Ramos (cell line): ENCODE data around the gene GIT1.

ENCODE experiments used
- in situ Hi-C: fragments of 300-500 bp; cut with MboI; formaldehyde crosslinking; loops from one replicate; pipeline ENCODE4 v1.14.3; 2022; ENCODE audit warnings: low sequenced_read_pairs; ENCODE audit not compliant: unreplicated experiment

The GIT1 gene

DNA sequence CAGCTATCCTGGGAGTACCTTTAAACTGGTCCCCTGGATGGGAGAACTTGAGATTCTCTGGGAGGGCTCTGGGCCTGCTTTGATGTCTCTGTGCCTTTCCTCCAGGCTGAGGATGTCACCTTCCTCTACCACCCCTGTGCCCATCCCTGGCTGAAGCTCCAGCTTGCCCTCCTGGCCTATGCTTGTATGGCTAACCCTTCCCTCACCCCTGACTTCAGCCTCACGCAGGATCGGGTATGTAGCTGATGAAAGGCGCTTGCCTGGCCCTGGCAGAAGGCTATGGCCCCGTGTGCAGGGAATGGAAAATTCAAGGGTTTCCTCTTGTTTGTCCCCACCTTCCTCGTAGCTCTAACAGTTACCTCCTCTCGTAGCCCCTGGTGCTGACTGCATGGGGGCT, 18.0 kb downstream of the GIT1 start:
- in situ Hi-C loops, result loop anchor here (10.0 to 25.0 kb wide), 2 partner anchors 213 to 834 kb away; partner anchors contain the start of genes NEK8, TLCD1 and TRAF4

DNA sequence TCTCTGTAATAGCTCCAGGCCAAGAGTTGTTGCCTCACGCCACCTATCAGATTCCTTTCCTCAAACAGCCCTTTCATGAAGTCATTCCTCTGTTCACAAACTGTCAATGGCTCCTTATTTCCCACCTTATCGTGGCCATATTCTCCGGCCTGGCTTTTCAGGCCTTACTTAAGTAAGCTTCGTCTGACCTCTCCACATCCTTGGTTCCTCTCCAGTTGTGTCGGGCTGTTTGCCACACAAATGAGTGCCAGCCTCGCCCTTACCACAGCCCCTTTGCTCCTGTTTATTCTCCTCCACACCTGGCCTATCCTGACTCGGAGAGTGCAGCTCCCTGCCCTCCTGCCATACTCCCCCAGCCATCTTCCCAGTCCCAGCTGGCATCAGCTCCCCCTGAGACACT, 18.9 kb downstream of the GIT1 start:
- in situ Hi-C loops, result loop anchor here (10.0 to 25.0 kb wide), 2 partner anchors 214 to 833 kb away; partner anchors contain the start of genes NEK8, TLCD1 and TRAF4

DNA sequence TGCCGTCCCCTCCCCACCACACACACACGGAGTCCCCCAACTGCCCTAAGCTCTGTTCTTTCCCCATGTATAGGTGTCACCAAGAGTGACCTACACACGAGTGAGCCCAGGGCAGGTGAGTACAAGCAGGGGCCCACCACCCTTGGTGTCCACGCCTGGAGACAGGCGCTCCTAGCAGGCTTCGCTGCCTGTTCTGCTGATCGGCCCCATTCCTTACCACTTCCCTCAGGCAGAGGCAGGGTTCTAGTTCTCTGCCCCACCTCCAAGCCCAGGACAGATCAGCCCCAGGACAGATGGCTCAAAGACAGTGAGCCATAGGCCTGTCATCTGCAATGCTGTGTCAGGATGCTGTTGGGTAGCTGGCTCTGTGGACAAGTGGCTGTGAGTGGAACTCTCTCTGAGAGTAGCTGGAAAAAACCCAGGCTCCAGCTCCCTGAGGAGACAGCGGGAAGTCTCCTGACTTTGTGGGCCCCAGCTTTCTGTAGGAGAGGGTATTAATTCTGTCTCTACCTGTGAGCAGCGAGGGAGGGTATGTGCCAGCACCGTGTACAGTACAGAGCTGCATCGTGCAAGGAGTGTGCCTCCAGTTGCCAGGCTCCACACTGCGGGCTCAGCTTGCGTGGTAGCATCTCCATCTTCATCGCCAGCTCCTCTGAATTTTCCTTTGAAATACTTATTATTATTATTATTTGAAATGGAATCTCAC, 20.1 kb downstream of the GIT1 start:
- in situ Hi-C loops, result loop anchor here (25.0 kb wide), 1 partner anchor 832 kb away; the partner anchor contains the start of genes NEK8, TLCD1 and TRAF4

DNA sequence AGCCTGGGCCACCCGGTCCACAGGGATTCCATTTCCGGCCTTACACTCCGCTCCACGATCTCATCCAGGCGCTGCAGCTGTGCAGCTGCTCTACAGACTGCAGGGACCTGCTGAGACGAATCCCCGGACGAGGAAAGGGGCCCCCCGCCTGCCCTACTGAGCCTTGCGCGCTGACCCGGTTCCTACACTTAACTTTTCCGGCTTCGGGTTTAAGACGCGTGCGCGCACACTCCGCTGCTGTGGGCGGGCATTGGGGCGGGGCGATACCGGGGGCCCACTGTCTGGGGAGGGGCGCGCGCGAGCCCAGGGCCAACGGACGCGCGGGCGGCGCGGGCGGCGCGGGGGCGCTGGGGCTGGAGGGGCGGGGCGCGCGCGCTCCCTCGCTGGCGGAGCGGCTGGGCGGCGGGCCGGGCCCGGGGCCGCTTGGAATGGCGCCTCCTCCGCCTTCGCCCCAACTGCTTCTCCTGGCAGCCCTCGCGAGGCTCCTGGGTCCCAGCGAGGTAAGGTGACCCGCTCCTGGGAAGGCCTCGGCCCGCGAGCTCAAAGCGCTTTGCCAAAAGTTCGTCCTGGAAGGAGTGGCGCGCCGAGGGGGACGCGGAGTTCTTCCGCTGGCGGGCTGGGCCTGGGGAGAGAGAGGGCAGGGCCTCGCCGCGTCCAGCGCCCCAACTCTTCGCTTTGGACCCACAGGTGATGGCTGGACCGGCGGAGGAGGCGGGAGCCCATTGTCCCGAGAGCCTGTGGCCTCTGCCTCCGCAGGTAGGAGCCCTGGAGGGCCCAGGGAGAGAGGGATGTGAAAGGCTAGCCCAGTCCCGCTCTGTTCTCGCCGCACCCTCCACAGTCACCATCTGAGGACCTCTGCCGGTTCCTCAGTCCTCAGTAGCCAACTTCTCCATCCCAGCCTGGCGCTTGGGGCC, 20.9 kb downstream of the GIT1 start, which contains the start of gene TP53I13:
TSS of gene TP53I13 (plus strand) at position 371 of the 914 bp plus-strand sequence. CDS start at position 429, 58 bp downstream.
- in situ Hi-C loops, result loop anchor here (25.0 kb wide), 1 partner anchor 831 kb away; the partner anchor contains the start of genes NEK8, TLCD1 and TRAF4

DNA sequence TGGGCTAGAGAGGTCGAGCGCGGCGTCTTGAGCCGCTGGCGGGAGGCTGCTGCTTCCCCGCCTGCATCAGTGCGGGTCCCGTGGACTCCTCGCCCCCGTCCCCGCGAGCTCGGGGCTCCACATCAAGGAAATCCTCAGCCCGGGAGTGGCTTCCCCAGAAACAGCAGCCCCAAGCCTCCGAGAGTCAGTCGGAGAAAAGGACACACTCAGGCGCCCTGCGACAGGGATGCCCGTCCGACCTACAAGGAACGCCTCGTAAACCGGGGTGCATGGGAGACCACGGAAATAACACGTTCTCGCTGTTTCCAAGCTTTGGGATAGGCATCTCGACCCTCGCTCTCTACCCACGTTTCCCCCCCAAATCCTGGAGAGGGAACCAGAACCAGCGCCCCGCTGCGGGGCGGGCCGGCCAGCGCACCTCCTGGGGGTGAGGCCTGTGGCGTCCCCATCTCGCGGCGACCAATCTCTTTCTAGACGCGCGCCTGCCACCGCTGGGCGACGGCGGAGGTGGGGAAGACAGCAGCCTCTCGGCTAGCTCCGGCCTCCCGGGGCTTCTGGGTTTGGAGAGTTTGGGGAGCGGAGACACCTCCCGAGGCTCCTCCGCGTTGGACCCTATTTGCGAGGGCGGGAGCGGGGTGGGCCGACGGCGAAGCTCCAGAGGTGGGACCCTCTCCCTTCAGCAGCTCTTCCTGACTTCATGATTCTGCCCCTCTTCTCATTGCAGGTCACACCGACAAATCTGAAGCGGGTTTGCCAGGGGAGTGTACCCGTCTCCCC, 21.7 kb downstream of the GIT1 start:
- in situ Hi-C loops, result loop anchor here (25.0 kb wide), 1 partner anchor 830 kb away; the partner anchor contains the start of genes NEK8, TLCD1 and TRAF4

DNA sequence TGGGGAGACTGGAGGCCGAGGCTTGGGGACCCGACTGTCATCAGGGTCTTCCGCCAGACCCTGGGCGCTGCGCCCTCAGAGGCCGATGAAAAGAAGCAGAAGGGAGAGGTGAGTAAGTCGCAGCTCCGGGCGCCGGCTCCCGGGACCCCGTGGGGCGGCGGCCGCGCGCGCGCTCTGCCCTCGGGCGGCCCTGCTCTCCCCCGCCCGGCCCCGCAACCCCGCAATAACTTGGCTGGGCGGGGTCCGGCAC, 22.2 kb downstream of the GIT1 start:
- in situ Hi-C loops, result loop anchor here (25.0 kb wide), 1 partner anchor 830 kb away; the partner anchor contains the start of genes NEK8, TLCD1 and TRAF4

DNA sequence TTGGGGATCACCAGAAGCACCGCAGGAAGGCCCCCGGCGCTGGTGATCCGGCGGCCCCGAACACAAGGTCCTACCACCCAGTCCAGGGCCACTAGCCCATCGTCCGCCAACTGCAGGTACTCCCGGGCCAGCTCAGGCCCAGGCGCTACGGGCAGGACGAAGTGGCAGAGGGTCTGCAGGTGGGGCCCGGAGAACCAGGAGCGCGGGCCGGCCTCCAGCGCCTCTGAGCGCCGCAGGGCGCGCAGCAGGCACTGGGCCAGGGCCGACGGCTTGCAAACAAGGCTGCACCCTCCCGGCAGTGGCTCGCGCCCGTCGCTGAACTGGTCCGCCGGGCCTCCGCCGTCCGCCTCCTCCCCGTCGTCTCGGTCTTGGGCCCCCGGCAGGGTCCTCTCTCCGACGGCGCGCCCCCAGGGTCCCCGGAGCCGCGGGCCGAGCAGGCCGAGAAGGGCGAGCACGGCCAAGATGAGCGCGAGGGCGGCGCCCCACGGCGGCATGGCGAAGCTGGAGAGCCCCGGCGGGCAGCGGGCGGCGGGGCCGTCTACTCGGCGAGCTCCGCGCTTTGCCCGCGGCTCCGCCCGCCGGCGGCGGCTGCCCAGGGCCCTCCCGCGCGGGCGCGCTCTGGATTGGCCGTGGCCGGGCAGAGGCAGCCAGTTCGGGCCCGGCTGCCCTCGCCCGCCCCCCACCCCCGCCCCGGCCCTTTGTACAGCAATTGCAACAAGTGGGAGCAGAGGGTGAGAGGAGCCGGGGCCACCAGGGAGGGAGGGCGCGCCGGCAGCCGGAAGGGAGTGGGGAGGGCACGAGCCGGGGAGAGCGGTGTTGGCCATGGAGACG, 22.8 kb downstream of the GIT1 start, which contains the start of gene ABHD15:
TSS of gene ABHD15 (minus strand) at position 565 of the 831 bp plus-strand sequence. CDS start at position 494, 71 bp downstream.
- in situ Hi-C loops, result loop anchor here (25.0 kb wide), 1 partner anchor 829 kb away; the partner anchor contains the start of genes NEK8, TLCD1 and TRAF4

DNA sequence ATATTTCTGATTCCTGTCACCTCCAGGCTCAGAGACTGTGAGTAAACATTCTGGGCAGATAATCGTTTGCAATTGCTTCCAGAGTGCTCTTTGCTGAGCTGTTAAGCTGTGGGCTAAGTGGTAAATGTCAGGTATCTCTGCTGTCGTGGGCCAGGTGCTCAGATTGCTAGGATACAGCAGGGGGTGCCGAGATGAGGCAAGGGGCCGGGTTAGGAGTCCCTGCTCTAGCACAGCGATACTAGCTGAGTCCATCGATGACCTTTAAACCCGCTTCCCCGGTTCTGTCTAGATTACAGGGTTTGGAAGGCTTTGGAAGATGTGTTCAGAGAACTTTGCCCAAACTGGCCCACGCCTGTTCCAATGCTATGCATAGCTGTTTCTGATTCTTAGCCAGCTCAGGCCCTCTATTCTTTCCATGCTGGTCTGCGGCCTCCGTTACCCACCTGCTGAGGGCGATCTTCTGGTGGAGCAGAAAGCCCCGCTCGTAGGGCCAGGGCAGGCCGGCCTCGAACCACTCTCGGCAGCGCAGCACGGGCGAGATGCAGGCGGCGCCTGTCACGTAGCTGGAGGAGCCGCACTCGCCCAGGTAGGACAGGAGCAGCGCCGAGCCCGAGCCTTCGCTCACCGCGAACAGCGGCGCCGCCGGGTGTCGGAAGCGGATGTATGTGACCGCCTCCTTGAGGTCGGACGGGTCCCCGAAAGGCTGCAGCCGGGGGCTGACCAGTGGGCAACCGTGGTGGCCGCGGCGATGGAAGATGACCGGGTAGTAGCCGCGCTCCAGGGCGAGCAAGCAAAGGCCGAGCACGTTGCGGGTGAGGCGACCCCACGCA, 23.6 kb downstream of the GIT1 start:
- in situ Hi-C loops, result loop anchor here (25.0 kb wide), 1 partner anchor 829 kb away; the partner anchor contains the start of genes NEK8, TLCD1 and TRAF4

DNA sequence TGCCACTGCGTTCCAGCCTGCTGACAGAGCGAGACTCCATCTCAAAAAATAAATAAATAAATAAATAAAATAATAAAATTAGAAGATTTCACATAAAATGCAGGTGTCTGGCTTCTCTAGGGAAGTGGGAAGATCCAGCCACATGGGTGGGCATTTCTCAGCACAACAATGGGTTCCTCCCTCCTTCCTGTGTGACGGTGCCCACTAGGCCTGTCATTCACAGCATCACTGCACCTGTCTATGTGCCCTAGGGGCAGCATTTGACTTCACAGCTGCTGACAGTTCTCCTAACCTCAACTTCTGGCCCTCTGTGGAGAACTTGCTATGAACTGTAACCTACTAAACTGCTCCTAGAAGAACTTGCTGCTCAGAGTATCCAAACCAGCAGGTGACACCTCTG, 25.6 kb downstream of the GIT1 start:
- in situ Hi-C loops, result loop anchor here (25.0 kb wide), 1 partner anchor 827 kb away; the partner anchor contains the start of genes NEK8, TLCD1 and TRAF4

DNA sequence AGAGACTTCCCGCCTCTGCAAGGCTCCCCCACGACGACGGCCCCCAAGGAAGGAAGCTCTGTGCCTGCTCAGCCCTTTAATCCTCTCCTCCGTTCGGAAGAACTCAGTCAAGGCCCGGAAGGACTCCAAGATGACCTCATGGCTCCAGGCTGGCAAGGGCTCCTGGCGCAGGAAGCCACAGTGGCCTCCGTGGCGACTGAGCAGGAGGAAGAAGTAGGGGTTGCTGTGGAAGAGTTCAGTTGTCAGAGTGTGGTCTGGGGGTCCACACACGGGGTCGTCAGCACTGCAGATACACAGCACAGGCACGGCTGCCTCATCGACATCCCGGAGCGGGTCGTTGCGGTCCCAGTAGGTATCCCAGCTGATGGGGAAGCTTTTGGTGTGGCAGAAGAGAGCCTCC, 26.8 kb downstream of the GIT1 start:
- in situ Hi-C loops, result loop anchor here (25.0 kb wide), 1 partner anchor 825 kb away; the partner anchor contains the start of genes NEK8, TLCD1 and TRAF4

DNA sequence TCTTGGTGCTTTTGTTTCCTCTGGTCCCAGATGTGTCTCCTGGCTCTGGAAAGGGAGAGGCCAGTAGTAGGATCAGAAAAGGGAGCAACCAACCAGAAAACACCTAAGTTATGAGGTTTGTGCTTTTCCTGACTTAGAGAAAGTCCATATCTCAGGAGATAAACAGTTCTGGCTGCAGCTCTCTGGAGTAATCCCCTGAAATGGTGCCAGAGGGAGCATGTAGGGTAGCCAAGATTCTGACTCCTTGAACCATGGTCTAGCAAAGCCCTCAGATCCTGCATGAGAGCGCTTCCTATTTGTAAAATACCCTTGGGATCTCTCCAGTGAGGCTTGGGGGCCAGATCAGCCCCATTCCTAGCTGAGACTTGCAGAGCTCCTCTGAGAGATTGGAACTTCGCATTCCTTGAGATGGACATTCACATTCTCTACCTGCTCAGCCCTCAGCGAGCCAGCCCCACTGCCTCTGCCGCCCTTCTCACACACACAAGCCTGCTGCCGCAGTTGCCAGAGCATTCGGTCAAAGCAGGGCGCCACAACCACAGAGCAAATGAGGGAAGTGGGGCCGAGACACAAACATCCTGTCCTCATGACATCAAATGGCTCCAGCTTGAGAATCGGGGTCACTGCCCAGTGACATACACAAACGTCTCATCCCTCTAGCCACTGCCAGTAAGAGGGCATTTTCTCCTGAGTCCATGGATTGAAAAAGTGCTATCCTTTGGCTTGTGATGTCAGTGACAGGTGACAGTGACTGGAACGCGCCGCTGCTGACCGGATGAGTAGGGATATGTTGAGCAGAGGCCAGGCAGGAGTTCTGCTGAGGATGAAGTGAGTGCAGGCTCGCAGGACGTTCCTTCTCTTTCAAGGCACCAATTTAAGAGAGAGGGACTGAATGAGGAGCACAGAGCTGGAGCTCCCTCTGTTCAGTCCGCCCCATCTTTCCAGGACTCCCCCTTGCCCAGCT, 27.6 kb downstream of the GIT1 start:
- in situ Hi-C loops, result loop anchor here (25.0 kb wide), 1 partner anchor 825 kb away; the partner anchor contains the start of genes NEK8, TLCD1 and TRAF4

DNA sequence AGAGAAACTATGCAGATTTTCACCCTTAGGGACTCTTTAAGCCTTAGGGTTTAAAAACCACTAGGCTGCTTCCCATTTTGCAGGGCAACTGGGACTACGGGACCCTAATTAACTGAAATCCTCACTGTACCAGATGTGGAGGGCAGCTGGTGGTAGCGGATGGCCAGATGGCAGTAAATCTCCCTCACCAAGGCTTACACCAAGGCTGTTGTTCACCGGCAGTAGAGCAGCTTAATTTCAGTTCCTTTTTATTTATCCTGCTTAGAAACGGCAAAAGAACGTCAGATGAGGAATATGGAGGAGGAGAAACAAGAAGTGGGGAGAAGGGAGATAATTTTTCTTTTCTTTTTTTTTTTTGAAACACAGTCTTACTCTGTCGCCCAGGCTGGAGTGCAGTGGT, 29.1 kb downstream of the GIT1 start:
- in situ Hi-C loops, result loop anchor here (25.0 kb wide), 1 partner anchor 823 kb away; the partner anchor contains the start of genes NEK8, TLCD1 and TRAF4

DNA sequence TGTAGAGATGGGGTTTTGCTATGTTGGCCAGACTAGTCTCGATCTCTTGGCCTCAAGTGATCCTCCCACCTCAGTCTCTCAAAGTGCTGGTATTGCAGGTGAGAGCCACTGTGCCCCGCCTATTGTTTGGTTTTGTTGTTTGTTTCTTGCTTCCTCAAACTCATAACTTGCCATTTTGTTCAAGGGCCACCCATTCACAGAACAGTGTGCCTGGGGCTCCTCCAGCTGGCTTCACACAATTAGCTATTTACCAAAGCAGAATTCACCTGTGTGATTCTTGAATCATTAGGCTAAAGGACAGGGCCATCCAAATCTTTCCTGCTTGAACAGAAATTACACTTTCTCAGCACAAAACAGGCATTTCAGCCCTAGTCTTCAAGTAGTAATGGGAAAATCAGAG, 29.8 kb downstream of the GIT1 start:
- in situ Hi-C loops, result loop anchor here (25.0 kb wide), 1 partner anchor 822 kb away; the partner anchor contains the start of genes NEK8, TLCD1 and TRAF4

DNA sequence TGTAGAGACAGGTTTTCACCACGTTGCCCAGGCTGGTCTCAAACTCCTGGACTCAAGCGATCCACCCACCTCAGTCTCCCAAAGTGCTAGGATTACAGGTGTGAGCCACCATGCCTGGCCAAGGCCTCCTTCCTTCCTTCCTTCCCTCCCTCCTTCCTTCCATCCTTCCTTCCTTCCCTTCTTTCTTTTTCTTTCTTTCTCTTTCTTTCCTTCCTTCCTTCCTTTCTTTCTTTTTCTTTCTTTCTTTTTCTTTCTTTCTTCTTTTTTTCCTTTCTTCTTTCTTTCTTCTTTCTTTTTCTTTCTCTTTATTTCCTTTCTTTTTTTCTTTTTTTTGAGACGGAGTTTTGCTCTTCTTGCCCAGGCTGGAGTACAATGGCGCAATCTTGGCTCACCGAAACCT, 31.3 kb downstream of the GIT1 start:
- in situ Hi-C loops, result loop anchor here (25.0 kb wide), 1 partner anchor 821 kb away; the partner anchor contains the start of genes NEK8, TLCD1 and TRAF4

DNA sequence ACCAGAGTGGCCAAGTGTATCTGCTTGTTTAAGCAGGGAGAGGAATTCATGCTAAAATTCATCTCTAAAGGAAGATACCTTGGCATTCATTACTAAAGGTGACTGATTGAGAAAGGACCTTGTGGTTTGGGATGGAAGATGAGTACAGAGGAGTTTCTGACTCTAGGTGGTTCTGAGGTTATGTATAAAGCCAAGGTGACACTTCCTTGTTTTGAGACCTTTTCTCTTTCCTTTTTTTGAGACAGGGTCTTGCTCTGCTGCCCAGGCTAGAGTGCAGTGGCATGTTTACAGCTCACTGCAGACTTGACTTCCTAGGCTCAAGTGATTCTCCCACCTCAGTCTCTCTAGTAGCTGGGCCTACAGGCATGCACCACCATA, 31.7 kb downstream of the GIT1 start:
- in situ Hi-C loops, result loop anchor here (25.0 kb wide), 1 partner anchor 820 kb away; the partner anchor contains the start of genes NEK8, TLCD1 and TRAF4

DNA sequence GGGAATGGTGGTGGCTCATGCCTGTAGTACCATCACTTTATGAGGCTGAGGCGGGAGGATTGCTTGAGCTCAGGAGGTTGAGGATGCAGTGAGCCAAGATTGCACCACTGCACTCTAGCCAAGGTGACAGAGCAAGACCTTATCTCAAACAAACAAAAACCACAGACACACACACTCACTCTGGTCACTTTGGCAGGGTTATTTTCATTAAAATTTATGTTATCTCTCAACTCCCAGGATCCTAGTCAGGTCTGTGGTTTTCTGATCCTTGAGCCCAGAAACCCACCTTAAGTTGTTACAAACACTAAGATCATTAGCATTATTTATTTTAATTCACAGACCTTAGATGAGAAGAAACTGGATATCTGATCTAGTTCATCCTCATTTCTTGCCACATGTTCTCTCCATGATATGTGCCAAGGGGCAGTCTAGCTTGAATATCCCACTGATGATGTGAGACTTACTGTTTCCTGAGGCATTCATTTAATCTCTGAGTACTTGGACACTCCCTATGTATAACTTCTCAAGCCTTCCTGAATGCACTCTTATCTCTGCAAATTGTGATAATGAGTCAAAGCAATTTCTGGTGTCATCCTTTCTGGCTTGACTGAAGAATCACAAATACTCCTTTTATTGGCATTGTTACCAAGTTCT, 32.2 kb downstream of the GIT1 start:
- in situ Hi-C loops, result loop anchor here (25.0 kb wide), 1 partner anchor 820 kb away; the partner anchor contains the start of genes NEK8, TLCD1 and TRAF4
